GM18505 (cell line): ENCODE results near the gene SETD9.

Experiments
- ATAC-seq: cut with Tn5 transposase; IDR thresholded peaks from one replicate; pipeline ENCODE4 v1.9.1; 2021; ENCODE audit not compliant: unreplicated experiment
- POLR2A ChIP-seq: IDR thresholded peaks from 4 replicates; pipeline ENCODE4 v1.6.1; 2011; ENCODE audit warnings: borderline replicate concordance; ENCODE audit not compliant: insufficient read depth, insufficient read length; ENCODE audit errors: extremely low read depth

Gene SETD9

DNA sequence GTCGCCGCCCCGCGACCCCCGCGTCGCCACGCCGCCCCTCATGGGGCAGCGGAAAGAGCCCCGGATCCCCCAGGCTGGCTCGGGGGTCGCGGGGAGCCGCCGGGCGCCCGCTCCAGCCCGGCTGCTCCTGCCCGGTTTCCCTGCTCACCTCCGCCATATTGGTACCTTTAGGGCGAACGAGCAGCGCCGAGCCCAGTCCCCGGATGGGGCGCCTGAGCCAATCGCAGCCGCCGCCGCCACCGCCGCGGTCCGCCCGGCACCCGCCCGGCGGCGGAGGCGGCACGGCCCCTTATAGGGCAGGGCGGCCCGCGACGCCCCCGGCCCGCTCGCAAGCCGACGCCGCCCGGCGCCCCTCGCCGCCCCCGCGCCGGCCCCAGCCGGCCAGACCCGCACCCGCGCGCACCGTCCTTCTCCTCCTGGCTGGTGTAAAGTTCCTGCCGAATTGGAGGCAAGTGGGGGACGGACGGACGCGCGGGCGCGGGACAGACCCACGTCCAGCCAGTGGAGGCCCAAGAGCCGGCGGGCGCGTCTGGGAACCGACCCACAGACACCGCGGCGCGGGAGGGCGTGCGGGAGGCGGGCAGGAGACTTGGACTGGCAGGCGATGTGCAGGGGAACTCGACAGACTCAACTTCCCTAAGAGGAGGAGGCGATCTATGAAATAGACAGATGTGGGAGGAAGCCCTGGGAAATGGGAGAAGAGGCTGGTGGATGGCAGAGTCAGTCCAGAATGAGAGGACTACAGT is 42.7 kb downstream of the SETD9 start, which contains the start of gene MIER3:
MIER3 (minus strand) TSS at position 178 of the 746 bp plus-strand sequence; CDS start at position 157, 21 bp downstream.
- ATAC-seq, result peak; percentile 91
- peak; percentile 74 for TF ChIP-seq POLR2A

DNA sequence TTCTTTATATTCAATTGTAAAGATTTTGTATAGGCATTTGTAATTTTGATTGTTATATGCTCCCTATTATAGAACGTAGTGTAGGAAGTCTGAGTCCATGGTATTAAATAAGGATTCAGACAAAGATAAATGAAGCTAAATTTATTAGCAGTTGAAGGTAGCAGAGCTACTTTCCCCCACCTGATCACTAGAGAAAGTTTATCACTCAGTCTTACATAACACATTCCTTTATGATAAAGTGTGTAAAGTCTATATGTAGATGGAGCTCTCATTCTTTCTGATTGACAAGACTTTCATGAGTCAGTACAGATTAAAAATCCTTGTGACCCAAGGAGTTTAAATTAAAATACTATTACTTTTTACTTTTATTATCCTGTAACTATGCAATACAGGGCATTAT is 44.9 kb downstream of the SETD9 start:
- no peak for ATAC-seq
- TF ChIP-seq POLR2A, result no peak

DNA sequence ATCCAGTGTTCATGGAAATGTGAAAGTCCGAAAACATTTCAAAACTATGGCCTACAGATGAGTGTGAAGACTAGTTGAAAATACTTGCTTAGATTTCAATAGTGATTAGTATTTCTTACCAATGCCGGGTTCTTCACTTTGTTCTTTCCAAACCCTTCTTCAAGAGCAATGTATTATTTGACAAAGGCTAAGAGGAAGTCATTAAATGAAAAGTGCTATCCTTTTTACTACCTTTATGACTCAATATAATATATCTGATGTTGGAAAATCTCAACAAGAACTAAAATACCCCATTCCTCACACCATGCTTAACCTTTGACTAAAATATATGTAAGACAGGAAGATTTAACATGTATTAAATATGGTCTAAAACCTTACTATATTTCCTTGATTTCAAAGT is 49.2 kb downstream of the SETD9 start:
- TF ChIP-seq POLR2A, result no peak
- ATAC-seq, result no peak

DNA sequence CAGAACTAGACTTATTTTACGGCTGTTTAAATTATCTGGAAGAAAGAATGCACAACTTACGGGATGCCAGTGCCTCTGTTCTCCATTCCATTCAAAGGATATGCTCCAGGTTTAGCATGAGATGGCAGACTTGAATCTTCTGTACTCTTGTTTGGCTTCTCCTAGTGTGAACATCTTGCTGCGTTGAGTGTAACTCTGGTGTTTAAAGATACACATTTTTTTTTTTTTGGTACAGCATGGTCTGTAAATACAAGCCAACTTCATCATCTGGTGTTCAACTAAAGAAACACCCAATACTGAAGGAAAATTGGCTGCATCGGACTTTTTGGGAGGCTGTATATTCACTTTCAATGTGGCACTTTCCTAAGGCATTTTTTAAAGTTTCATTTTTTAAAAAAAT is 49.9 kb downstream of the SETD9 start:
- no peak for ATAC-seq

DNA sequence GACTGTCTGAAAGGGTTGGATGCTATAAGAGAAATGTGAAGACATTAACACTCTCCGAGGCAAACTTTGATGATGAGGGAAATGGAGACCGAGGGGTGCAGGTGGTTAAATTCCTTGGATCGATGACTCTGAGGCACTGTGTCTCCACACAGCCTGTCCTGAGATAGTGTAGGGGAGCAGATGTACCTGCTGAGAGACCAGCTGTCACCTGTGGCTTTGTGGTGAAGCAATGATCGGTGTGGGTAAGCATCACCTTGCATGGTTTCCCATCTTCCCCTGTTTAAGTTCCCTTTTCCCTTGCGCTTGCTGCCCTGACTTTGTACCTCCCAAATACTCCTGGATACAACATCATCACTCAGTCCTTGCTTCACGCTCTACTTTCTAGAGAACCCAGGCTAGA is 52.4 kb downstream of the SETD9 start:
- no peak for ATAC-seq
- no peak for TF ChIP-seq POLR2A

More for the DNA sequence above, 49.9 kb downstream of the SETD9 start:
- no peak for TF ChIP-seq POLR2A

DNA sequence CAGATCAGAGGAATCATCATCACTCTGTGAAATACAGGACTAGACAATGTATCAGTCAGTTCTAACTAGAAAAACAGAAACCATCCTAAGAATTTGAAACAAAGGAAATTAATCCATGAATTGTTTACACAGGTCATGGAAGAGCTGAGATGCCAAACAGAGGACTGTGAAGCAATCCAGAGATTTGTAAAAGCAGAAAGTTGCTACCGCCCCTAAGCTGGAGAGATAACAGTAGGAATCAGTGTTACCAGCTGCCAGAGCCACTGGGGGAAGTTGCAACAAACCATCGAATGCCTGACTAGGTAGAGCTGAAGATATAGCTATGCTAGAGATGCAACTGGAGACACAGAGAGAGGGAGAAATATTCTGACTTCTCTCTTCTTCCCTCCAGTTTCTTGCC is 52.9 kb downstream of the SETD9 start:
- TF ChIP-seq POLR2A, result no peak
- ATAC-seq, result no peak

DNA sequence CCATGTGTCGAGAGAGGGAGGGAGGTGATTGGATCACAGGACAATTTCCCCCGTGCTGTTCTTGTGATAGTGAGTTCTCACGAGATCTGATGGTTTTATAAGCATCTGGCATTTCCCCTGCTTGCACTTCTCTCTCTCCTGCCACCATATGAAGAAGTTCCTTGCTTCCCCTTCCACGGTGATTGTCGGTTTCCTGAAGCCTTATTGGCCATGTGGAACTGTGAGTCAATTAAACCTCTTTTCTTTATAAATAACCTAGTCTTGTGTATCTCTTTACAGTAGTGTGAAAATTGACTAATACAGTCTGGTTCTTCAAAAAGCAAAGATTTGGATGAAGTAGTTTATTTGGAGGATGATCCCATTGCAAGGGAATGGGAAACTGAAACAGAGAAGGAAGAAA is 53.9 kb downstream of the SETD9 start:
- TF ChIP-seq POLR2A, result no peak
- ATAC-seq, result no peak

DNA sequence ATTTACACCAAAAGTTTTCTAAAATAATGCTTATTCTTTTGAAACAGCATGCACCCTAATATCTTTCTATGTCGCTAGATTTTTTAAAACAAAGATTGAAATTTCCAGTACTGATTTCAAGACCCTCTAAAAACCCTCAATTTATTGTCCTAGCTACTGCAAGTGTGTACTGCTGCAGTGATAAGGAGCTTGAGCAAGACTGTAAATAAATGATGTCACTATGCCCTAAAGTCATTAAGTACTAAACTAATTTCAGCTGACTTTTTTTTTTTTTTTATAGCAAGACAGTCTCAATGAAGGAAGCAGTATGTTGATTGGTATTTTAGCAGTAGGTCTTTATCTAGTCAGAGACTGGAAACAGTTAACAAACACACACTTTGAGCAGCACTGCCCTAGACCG is 54.8 kb downstream of the SETD9 start:
- TF ChIP-seq POLR2A, result no peak
- ATAC-seq, result no peak
